Right hindlimb (tissue), 1 donor: ENCODE results near the gene OR2L2.
"Not testable (repeated sequence)": the region's sequence is repeated elsewhere in the genome, so short reads cannot be mapped to it uniquely, and the experiment has no call there.

Experiments used
- DNase-seq: peaks from one replicate; pipeline ENCODE4 v3.0.0-alpha.2; 2018

Gene OR2L2

GRCh38 chr1:248029770-248030169 is at the start of gene OR2L2:
TSS of gene OR2L2 (plus strand) at chr1:248030070. CDS start at chr1:248038268, 8,198 bp downstream.
- no peak for DNase-seq

GRCh38 chr1:247992986-247993385 is 36.9 kb upstream of the OR2L2 start:
- no peak for DNase-seq

GRCh38 chr1:247998811-247999210 is 31.1 kb upstream of the OR2L2 start:
- DNase-seq: no peak

GRCh38 chr1:248000169-248000568 is 29.7 kb upstream of the OR2L2 start:
- no peak for DNase-seq

- DNase-seq: no peak
Measured at GRCh38 chr1:248007778-248008177, 22.1 kb upstream of the OR2L2 start.

GRCh38 chr1:248009681-248010080 is 20.2 kb upstream of the OR2L2 start:
- DNase-seq: no peak

GRCh38 chr1:248013229-248013710 is 16.6 kb upstream of the OR2L2 start, which contains the start of gene OR2L5:
TSS of gene OR2L5 (plus strand) at chr1:248013660. CDS start at chr1:248021948, 8,288 bp downstream.
- DNase-seq: no peak

GRCh38 chr1:248015803-248016202 is 14.1 kb upstream of the OR2L2 start:
- no peak for DNase-seq

- DNase-seq: no peak
Measured at GRCh38 chr1:248045209-248045608, 15.3 kb downstream of the OR2L2 start.

- DNase-seq: no peak
Measured at GRCh38 chr1:248046536-248046935, 16.7 kb downstream of the OR2L2 start, which contains the start of gene OR2L3. TSS of gene OR2L3 (plus strand) at chr1:248046836. CDS start at chr1:248060682, 13,846 bp downstream.

- DNase-seq: no peak
Measured at GRCh38 chr1:248047008-248047407, 17.1 kb downstream of the OR2L2 start.

GRCh38 chr1:248054671-248055070 is 24.8 kb downstream of the OR2L2 start:
- no peak for DNase-seq

- no peak for DNase-seq
Measured at GRCh38 chr1:248055261-248055660, 25.4 kb downstream of the OR2L2 start.

- DNase-seq: no peak
Measured at GRCh38 chr1:248065071-248065470, 35.2 kb downstream of the OR2L2 start.

GRCh38 chr1:248065604-248066003 is 35.7 kb downstream of the OR2L2 start:
- no peak for DNase-seq

GRCh38 chr1:248083864-248084263 is 54.0 kb downstream of the OR2L2 start:
- DNase-seq: not testable (repeated sequence)
